ENCODE data around the gene GNB1.
"Not testable (repeated sequence)": the region's sequence is repeated elsewhere in the genome, so short reads cannot be mapped to it uniquely, and the experiment has no call there.

Gene GNB1

DNA sequence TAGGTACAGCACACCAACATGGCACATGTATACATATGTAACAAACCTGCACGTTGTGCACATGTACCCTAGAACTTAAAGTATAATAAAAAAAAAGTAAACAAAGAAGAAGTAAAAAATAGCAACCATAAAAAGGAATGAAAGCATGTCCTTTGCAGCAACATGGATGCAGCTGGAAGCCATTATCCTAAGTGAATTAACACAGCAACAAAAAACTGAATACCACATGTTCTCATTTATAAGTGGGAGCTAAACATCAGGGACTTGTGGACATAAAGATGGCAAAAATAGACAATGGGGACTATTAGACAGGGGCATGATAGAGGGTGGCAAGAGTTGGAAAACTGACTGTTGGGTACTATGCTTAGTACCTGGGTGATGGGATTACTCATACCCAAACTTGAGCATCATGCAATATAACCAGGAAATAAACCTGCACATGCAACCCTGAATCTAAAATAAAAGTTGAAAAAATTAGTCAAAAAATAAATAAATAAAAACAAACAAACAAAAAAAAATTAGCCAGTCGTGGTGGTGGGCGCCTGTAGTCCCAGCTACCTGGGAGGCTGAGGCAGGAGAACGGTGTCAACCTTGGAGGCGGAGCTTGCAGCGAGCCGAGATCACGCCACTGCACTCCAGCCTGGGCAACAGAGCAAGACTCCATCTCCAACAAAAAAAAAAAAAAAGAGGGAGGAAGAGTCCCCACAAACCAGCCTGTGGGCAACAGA is 30.8 kb downstream of the GNB1 start:
- DNase-seq (ENCODE audit: low read depth in 3 of 3) = not testable (repeated sequence)

DNA sequence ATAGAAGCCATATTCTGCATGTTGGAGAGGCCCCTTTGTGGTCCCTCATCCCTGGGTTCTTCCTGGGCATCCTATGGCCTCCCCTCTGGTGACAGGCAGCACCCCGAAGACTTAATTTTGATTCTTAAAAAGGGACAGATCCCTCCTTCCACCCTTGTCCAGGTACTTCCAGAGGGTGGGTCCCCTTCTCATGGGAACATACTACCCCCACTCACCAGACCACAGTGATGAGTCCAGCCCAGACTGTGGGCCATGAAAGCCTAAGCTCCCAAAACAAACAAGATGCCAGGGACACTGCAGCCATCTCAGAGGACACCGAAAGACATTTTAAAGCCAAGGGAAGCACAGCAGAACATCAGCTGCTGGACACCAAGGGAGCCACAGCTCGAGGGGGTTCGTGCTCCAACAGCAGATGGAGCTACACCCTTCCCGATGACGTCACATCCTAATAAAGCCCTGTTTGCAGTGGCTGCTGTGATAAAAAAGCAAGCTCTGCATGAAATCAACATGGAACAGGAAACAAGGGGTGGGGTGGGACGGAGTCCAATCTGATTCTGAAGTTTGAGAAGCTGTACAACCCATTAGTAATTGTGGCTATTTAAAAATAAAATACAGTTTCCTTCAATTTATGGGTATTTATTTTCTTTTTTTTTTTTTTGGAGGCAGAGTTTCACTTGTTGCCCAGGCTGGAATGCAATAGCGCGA is 32.4 kb downstream of the GNB1 start:
- DNase-seq (ENCODE audit: low read depth in 3 of 3) = no peak

DNA sequence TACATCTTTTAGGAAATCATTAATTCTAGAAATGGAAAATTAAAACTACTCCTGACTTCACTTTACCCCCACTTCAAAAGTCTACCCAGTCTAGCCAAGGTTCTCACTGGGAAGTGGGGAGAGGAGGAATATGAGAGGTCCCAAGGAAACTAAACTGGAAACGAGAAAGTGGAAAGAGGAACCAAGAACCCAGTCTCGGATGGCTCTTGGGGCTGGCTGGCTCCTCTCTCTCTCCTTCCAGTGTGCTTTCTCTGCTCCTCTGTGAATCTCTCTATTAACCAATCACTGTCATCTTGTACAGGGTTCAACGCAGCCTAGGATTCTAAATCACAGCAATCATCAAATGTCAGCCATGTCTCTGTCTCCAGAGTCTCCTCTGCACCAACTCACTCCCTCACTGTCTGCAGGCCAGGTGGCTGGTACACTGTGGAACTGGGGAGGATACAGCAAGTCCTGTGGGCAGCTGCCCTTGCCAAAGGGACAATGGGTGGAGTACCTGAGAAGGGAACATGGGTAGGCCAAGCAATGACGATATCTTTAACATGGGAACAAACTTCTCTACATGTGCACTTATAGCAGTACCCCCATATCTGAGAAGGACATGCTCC is 33.7 kb downstream of the GNB1 start:
- no peak for DNase-seq (ENCODE audit: low read depth in 3 of 3)

DNA sequence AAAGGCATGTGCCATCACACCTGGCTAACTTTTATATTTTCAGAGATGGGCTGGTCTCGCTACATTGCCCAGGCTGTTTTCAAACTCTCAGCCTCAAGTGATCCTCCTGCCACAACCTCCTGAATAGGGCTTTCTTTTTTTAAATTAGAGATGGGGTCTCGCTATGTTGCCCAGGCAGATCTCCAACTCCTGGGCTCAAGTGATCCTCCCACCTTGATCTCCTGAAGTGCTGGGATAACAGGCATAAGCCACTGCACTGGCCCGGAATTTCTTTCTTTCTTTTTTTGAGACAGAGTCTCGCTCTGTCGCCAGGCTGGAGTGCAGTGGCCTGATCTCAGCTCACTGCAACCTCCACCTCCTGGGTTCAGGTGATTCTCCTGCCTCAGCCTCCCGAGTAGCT is 34.7 kb downstream of the GNB1 start:
- not testable (repeated sequence) for DNase-seq (ENCODE audit: low read depth in 3 of 3)

DNA sequence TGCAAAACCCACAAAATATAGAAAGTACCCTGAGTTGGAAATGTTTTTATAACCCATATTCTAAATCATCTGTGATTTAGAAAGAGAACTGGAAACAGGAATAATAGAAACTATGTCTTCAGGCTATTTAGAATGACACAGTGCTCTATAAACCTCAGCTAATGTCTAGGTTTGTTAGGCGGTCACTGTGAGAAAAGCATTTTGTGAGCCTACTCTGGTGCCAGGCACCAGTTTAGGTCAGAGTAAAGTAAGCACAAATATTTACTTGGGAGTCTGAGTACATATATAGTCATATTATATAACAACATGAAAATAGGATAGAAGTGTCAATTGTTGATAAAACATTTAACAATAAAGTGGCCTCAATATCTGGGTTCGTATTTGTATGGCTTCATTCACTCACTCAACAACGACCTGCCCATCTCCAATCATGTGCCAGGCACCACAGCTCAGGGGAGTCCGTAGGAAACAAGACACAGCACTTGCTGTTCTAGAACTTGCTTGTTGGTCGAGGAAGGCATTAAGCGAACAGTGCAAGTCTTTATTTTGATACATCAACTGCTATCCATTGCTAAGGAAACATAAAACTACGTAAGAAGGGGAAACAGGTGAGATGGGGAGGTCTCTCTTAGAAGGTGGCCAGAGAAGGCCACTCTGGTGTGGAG is 37.2 kb downstream of the GNB1 start:
- no peak for DNase-seq (ENCODE audit: low read depth in 3 of 3)

DNA sequence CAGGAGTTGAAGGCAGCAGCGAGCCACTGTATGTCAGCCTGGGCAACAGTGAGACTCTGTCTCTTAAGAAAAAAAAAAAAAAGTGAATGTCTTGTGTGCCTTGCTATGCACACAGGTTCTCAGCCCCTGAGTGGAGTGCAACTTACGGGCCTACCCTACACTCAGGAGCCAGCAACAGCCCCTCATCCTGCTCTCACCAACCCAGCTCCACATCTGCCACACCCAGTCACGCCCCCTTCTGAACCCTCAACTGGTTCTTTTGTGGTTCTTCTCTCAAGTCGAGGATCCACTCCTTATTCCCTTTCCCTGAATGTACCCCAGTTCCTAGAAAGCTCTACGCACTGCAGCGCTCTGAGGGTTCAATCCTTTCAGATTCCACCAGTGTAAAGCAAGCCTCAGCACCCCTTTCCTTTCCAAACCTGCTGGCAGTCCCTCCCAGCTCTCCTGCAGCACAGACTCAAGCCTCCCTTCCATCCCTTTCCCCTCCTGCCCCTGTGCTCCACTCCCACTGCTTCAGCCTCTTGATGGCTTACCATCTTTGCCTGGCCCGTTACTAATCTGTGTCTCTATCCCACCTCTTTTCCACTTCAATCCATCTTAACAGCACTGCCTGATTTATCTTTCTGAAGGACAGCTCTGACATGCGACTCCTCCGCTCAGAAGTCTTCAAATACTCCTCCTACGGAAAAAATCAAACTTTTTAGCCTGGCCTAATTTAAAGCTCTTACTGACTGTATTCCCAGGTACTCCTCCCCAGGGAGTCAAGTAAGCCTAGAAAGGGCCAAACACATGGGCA is 38.1 kb downstream of the GNB1 start:
- no peak for DNase-seq (ENCODE audit: low read depth in 3 of 3)

DNA sequence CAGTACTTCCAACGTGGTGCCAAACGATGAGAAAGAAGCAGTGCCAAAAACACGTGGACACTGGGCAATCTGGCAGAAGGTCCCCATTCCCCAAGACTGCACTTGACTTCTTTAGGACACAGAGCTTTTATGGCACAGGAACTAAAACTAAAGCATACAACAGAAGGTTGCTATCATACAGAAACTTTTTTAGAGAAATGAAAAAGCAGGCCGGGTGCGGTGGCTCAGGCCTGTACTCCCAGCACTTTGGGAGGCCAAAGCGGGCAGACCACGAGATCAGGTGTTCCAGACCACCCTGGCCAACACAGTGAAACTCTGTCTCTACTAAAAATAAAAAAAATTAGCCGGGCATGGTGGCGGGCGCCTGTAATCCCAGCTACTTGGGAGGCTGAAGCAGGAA is 43.0 kb downstream of the GNB1 start:
- no peak for DNase-seq (ENCODE audit: low read depth in 3 of 3)

DNA sequence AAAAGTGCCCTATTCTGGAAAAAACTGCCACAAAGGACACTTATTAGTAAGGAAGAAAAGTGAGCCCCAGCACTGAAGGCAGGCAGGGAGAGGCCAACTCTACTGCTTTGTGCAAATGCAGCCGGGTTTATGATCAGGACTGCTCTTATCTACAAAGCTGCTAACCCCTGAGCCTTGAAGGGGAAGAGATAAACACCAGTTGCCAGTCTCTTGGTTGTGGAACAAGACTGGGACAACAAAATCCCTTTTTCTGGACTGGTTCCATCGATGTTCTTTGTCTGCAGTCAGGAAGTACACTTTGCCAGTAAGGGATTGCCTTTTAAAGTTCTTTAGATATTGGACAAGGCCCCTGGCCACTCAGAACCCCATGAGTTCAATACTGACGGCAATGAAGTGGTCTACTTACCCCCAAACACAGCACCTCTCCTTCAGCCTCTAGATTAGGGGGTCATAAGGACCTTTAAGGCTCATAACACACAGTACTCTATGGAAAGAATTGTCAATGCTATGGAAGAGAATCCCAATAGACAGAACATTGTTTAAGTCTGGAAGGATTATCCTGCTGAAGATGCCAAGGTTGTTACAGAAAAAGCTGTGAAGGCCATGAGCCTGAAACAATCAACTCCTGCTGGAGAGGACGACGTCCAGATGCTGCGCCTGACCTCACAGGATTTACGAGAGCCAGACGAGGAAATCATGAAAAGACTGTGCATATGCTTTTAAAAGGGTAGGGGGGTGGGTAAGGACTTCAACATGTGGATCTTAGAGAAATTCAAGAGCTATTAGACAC is 43.6 kb downstream of the GNB1 start:
- no peak for DNase-seq (ENCODE audit: low read depth in 3 of 3)

DNA sequence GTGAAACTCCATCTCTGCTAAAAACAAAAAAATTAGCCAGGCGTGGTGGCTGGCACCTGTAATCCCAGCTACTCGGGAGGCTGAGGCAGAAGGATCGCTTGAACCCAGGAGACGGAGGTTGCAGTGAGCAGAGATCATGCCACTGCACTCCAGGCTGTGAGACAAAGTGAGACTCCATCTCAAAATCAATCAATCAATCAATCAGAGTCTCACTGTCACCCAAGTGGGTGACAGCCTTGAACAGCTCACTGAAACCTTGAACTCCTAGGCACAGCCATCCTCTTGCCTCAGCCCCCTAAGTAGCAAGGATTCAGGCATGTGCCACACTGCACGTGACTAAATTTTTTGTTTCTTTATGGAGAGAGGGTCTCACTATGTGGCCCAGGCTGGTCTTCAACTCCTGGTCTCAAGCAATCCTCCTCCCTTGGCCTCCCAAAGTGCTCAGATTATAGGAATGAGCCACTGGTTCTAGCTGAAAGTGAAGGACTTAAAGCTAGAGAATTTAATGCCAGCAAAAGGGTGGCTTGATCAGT is 44.4 kb downstream of the GNB1 start:
- DNase-seq (ENCODE audit: low read depth in 3 of 3) = no peak

DNA sequence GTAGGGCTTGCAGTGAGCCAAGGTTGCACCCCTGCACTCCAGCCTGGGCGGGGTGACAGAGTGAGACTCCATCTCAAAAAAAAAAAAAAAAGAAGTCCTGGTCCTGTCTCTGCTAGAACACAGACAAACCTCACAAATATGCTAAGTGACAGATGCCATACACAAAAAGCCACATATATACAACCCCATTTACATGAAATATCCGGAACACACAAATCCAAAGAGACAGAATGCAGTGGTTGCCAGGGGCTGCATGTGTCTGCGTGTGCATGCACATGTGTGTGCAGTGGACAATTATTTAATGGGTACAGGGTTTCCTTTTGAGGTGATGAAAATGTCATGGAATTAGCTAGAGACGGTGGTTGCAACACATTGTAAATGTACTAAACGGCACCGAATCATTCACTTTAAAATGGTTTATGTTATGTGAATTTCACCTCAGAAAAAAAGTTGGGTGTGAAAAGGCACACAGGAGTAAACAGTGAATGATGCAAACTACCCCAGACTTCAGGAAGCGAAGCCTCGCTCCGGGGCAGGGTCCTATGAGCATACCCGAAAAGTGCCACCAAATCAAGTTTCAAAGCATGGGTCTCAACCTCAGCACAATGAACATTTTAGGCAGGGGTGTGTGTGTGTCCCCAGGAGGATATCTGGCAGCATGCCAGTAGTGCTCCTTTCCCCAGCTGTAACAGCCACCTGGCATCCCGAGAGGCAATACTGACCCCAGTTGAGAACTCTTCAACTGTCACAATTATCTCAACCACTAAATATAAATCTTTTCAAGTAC is 48.3 kb downstream of the GNB1 start:
- DNase-seq (ENCODE audit: low read depth in 3 of 3) = no peak

DNA sequence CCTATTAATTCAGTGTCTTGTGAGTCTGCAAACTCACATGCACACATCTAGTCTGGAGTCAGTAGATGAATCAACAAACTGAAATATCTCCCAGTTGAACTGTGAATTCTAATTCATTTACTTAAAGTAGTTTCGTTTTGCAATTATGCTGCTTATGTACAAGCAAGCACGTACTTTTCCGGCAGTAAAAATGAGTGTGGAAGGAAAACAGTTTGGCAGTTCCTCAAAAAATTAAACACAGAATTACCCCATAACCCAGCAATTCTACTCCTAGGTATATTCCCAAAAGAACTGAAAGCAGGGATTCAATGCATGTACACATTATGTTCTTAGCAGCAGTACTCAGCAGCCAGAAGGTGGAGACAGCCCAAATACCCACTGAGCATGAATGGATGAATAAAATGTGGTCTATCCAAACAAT is 49.3 kb downstream of the GNB1 start:
- no peak for DNase-seq (ENCODE audit: low read depth in 3 of 3)

DNA sequence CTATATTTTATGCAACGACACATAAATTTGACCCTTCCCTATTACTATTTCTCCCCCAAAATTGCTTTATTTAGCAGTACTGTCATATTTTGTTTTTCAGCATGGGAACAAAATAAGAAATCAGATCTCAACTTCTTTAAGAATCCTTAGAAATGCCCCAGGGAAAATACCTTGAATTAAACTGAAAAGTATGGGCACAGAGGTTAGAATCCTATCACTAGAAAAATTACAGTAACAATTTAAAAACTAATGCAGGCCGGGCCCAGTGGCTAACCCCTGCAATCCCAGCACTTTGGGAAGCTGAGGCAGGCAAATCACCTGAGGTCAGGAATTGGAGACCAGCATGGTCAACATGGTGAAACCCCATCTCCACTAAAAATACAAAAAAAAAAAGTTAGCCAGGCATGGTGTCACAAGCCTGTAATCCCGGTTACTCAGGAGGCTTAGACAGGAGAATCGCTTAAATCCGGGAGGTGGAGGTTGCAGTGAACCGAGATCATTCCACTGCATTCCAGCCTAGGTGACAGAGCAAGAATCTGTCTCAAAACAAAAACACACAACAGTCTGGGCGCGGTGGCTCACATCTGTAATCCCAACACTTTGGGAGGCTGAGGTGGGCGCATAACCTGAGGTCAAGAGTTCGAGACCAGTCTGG is 51.4 kb downstream of the GNB1 start:
- no peak for DNase-seq (ENCODE audit: low read depth in 3 of 3)

DNA sequence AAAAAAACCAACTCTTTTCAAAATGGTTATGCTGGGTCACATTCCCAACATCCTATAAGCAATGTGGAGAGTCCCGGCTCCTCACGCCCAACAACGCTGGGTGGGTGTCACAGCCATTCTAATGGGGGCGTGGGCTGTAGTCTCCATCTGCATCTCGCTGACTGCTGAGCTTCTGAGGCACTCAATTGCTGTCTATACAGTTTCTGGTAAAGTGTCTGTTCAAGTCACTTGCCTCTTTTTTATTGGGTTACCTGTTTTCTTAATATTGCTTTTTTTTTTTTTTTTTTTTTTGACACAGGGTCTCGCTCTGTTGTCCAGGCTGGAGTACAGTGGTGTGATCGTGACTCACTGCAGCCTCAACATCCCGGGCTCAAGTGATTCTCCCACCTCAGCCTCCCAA is 54.8 kb downstream of the GNB1 start:
- DNase-seq (ENCODE audit: low read depth in 3 of 3) = no peak

DNA sequence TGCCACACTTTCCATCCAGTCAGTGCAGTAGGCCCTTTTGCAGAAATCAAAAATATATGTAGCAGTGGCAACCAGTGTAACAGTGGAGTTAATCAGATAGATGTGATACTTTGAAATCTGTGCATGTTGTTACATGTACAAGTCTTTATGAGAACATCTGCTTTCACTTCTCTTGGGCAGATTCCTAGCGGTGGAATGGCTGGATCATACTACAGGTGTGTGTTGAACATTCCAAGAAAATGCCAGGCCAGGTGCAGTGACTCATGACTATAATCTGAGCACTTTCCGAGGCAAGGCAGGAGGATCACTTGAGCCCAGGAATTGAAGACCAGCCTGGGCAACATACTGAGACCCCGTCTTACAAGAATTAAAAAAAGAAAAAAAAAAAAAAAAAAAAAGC is 55.3 kb downstream of the GNB1 start:
- no peak for DNase-seq (ENCODE audit: low read depth in 3 of 3)

DNA sequence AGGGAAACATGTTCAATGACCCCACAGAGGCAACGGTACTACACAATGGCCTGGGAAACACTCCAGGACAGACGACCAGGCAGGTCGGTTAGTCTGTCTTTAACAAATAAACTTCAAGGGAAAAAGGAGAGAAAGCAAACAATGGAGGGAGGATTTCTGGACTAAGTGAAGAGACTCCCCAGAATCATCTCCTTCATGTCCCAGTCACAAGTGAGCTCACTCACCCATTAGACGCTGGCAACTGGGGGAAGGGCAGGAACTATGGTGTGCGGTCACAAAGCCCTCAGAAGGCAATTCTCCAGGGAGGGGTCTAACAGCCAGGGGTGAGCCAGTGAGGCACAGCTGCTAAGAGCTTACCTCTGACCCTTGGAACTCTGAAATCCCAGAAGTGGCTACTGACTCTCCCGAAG is 57.0 kb downstream of the GNB1 start:
- DNase-seq (ENCODE audit: low read depth in 3 of 3) = no peak

DNA sequence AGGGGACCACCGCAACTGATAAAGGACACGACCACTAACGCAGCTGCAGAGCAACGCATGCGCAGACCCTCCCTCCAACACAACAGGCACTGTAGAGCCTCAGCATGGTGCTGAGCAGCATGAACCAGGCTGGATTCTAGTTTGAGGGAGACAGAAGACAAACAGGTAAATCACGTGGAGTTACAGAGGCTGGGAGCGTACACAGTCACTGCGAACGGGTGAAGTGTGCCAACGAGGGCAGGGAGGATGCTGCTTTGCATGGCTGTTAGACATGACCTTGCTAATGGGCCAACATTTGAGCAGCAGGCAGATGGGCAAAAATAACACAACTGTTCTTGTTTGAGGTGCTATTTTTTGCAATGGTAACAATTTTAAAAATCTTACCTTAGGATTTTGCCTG is 57.4 kb downstream of the GNB1 start:
- DNase-seq (ENCODE audit: low read depth in 3 of 3) = no peak

DNA sequence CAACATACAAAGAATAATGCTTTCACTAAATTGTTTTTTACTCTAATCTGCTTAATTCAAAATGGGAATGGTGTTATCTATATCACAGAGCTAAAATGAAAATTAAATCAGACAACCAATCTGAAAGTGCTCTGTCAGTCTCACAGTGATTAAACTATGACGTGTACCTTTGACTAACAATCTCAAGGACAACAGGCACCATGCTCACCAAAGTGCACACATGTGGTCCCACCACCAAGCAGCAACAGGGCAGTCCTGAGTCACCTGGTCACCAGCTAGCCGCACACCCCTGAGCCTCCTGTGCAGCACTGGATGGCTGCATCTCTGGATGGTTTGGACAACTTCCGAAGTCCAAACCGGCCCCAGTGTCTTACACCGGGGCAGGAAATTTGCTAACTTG is 58.1 kb downstream of the GNB1 start:
- no peak for DNase-seq (ENCODE audit: low read depth in 3 of 3)

DNA sequence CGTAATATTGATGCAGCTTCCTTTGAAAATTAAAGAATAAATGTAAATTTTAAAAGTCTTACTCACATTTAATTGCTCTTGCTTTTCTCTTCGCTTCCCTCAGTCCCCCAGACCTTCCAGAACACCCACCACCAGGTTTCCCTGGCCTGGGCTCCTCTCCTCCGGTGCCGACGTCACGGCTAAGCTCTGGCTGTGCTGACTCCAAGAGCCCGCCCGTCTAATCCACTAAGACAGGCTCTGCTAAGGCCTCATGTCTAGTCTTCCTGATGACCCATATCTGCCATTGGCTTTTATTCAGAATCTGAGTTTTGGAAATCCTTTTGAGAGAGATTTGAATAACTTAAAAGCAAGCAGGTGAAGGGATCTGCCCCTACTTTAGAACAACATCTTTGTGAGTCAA is 58.7 kb downstream of the GNB1 start:
- DNase-seq (ENCODE audit: low read depth in 3 of 3) = no peak

DNA sequence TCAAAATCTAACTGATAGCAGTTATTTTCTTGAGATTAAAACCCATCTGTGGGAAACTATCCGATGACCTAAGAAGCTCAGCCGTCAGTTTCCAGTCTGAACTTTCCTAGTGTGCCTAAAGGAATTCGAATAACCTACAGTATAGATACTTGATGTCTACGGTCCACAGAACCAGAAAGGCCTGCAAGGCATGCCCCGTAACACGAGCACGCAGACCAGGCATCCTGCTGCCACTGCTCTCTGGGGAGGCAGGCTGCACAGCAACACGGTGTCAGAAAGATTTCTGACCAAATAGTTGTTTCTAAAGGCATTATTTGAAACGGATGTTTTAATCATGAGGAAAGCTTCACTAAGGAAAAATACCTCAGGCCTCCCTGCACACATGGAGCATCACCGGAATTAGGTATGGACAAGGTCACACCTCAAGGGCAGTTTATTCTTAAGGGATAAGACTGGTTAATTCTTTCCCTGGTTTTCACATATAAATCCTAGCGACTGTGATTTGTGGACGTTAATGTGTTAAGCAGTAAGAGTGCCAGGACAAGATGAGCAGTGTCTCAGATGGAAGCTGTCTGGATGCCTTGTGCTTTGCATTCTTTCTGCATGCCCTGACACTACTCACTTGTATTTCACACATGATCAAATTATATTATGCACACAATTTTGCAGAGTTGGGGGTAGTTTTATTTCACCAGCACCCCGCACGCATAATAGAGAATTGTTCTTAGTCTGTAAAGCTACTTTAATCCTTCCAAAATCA is 63.6 kb downstream of the GNB1 start:
- no peak for DNase-seq (ENCODE audit: low read depth in 3 of 3)
